ENCODE data around the gene POFUT2. TPM values are rescaled to one million over a fixed set of nuclear protein-coding genes. Genes with fewer than 3 reads are reported as not detected.

Gene POFUT2
- total RNA-seq, 2 experiments from 2014 or later = 14.4 to 15.9 TPM

DNA sequence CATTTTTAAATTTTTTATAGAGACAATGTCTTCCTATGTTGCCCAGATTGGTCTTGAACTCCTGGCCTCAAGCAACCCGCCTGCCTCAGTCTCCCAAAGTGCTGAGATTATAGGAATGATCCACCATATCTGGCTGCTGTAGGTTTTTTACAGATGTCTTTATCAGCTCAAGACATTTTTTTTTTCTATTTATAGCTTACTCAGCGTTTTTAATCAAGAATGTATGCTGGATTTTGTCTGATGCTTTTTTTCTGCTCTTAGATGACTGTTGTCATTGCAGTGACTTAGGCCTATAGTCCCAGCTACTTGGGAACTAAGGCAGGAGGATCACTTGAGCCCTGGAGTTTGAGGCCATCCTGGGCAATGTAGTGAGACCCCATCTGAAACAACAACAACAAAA, 72.5 kb downstream of the POFUT2 start:
- peaks cover 8% of the 10 kb centered on the region for H3K9me3 Mint-ChIP-seq
- no peaks in the 10 kb centered on the region for H3K27me3 Mint-ChIP-seq (ENCODE audit: low read depth)
- CTCF ChIA-PET = no interaction called here
- intact Hi-C loops (cut with micrococcal nuclease) = no loop called here
- H3K4me1 Mint-ChIP-seq (ENCODE audit: low read depth) = peaks cover 2% of the 10 kb centered on the region
- no peak overlapping the region for H3K4me3 Mint-ChIP-seq
- peaks cover 40% of the 10 kb centered on the region for H3K36me3 Mint-ChIP-seq (ENCODE audit: low read depth)
- no peak for DNase-seq
- no peak overlapping the region for H3K27ac Mint-ChIP-seq

Other genes with a start within 250 kb of the POFUT2 start
- gene ADARB1, start 213.3 kb downstream of the POFUT2 start, total RNA-seq = 10 to 100 TPM; 30.1 to 33.3 TPM
- gene COL18A1, start 117.3 kb upstream of the POFUT2 start, total RNA-seq = 10 to 100 TPM; 10.3 to 12.6 TPM